ENCODE data around the gene GCGR. TPM values are rescaled to one million over a fixed set of nuclear protein-coding genes. Genes with fewer than 3 reads are reported as not detected.

Gene GCGR
- polyA plus RNA-seq, 1 donor, result 2.5 TPM

Other genes with a start within 250 kb of the GCGR start
- gene NPLOC4, start 167.0 kb upstream of the GCGR start, polyA plus RNA-seq, result 47.8 TPM
- 1.2 TPM for gene TSPAN10, start 167.0 kb upstream of the GCGR start, polyA plus RNA-seq
- gene PDE6G, start 147.6 kb upstream of the GCGR start, polyA plus RNA-seq, result 2.6 TPM
- 20.9 TPM for gene OXLD1, start 137.5 kb upstream of the GCGR start, polyA plus RNA-seq
- gene CCDC137, start 137.4 kb upstream of the GCGR start, polyA plus RNA-seq, result 19.5 TPM
- 44.8 TPM for gene ARL16, start 120.4 kb upstream of the GCGR start, polyA plus RNA-seq
- gene HGS, start 120.1 kb upstream of the GCGR start, polyA plus RNA-seq, result 84.8 TPM
- gene MRPL12, start 100.8 kb upstream of the GCGR start, polyA plus RNA-seq, result 52.4 TPM
- 42.2 TPM for gene SLC25A10, start 91.9 kb upstream of the GCGR start, polyA plus RNA-seq
- 60.9 TPM for gene MCRIP1, start 29.1 kb downstream of the GCGR start, polyA plus RNA-seq
- gene PPP1R27, start 30.9 kb downstream of the GCGR start, polyA plus RNA-seq, result 0.21 TPM
- gene P4HB, start 56.4 kb downstream of the GCGR start, polyA plus RNA-seq, result 737 TPM
- 203 TPM for gene ARHGDIA, start 67.2 kb downstream of the GCGR start, polyA plus RNA-seq
- gene ALYREF, start 87.4 kb downstream of the GCGR start, polyA plus RNA-seq, result 59.0 TPM
- gene ANAPC11, start 87.6 kb downstream of the GCGR start, polyA plus RNA-seq, result 79.6 TPM
- 0.39 TPM for gene NPB, start 98.1 kb downstream of the GCGR start, polyA plus RNA-seq
- gene PCYT2, start 107.2 kb downstream of the GCGR start, polyA plus RNA-seq, result 33.8 TPM
- 25.2 TPM for gene SIRT7, start 114.0 kb downstream of the GCGR start, polyA plus RNA-seq
- gene MAFG, start 123.6 kb downstream of the GCGR start, polyA plus RNA-seq, result 21.1 TPM
- gene PYCR1, start 133.2 kb downstream of the GCGR start, polyA plus RNA-seq, result 24.5 TPM
- gene MYADML2, start 143.1 kb downstream of the GCGR start, polyA plus RNA-seq, result 0.07 TPM
- gene NOTUM, start 157.0 kb downstream of the GCGR start, polyA plus RNA-seq, result 4.1 TPM
- 24.9 TPM for gene ASPSCR1, start 173.5 kb downstream of the GCGR start, polyA plus RNA-seq
- gene CENPX, start 218.7 kb downstream of the GCGR start, polyA plus RNA-seq, result 48.0 TPM
- gene LRRC45, start 219.2 kb downstream of the GCGR start, polyA plus RNA-seq, result 14.4 TPM
- 10.1 TPM for gene RAC3, start 227.5 kb downstream of the GCGR start, polyA plus RNA-seq
- gene DCXR, start 233.5 kb downstream of the GCGR start, polyA plus RNA-seq, result 44.1 TPM
- 42.1 TPM for gene RFNG, start 247.7 kb downstream of the GCGR start, polyA plus RNA-seq
- gene GPS1, start 247.7 kb downstream of the GCGR start, polyA plus RNA-seq, result 97.1 TPM

Data from large intestine (tissue), 1 donor.